HEK293 (cell line): ENCODE measurements around the gene ATP7A.

Experiments used
- HOXA7 ChIP-seq: sonication (generic); formaldehyde crosslinking; IDR thresholded peaks from 2 replicates; pipeline ENCODE4 v1.8.1; 2022; ENCODE audit warnings: missing genetic modification reagents, borderline replicate concordance
- KLF17 ChIP-seq: fragments of 450-650 bp; formaldehyde crosslinking; IDR thresholded peaks from 2 replicates; pipeline ENCODE4 v1.5.1; 2016; ENCODE audit warnings: missing biosample characterization, missing genetic modification characterization
- KLF9 ChIP-seq: fragments of 450-650 bp; formaldehyde crosslinking; IDR thresholded peaks from 2 replicates; pipeline ENCODE4 v1.5.1; 2016; ENCODE audit warnings: missing biosample characterization, missing genetic modification characterization, low read depth
- SALL2 ChIP-seq: fragments of 450-650 bp; formaldehyde crosslinking; IDR thresholded peaks from 2 replicates; pipeline ENCODE4 v1.5.0; 2017; ENCODE audit warnings: missing biosample characterization, mild to moderate bottlenecking, missing genetic modification characterization, borderline replicate concordance
- SCRT2 ChIP-seq: fragments of 450-650 bp; formaldehyde crosslinking; IDR thresholded peaks from 2 replicates; pipeline ENCODE4 v1.5.1; 2016; ENCODE audit warnings: missing biosample characterization, missing genetic modification characterization
- SETDB1 ChIP-seq: IDR thresholded peaks from one replicate; pipeline ENCODE4 v1.6.1; 2017; ENCODE audit warnings: mild to moderate bottlenecking, low read length, moderate library complexity, mixed read lengths; ENCODE audit not compliant: insufficient read length
- SP3 ChIP-seq: fragments of 450-650 bp; formaldehyde crosslinking; IDR thresholded peaks from 2 replicates; pipeline ENCODE4 v1.5.1; 2016; ENCODE audit warnings: missing biosample characterization, missing genetic modification characterization
- SP7 ChIP-seq: fragments of 450-650 bp; formaldehyde crosslinking; IDR thresholded peaks from 2 replicates; pipeline ENCODE4 v1.5.1; 2016; ENCODE audit warnings: missing biosample characterization, missing genetic modification characterization
- ZBTB17 ChIP-seq: fragments of 450-650 bp; formaldehyde crosslinking; IDR thresholded peaks from 2 replicates; pipeline ENCODE4 v1.5.1; 2016; ENCODE audit warnings: missing biosample characterization, missing genetic modification characterization
- ZEB2 ChIP-seq: fragments of 450-650 bp; formaldehyde crosslinking; IDR thresholded peaks from 2 replicates; pipeline ENCODE4 v1.5.1; 2016; ENCODE audit warnings: missing biosample characterization, missing genetic modification characterization
- ZFHX2 ChIP-seq: fragments of 450-650 bp; formaldehyde crosslinking; conservative IDR thresholded peaks from 2 replicates; pipeline ENCODE4 v1.5.1; 2016; ENCODE audit warnings: missing biosample characterization, missing genetic modification characterization
- ZFP41 ChIP-seq: fragments of 450-650 bp; formaldehyde crosslinking; IDR thresholded peaks from 2 replicates; pipeline ENCODE4 v1.5.1; 2016; ENCODE audit warnings: missing biosample characterization, missing genetic modification characterization, borderline replicate concordance
- ZNF155 ChIP-seq: fragments of 450-650 bp; formaldehyde crosslinking; IDR thresholded peaks from 2 replicates; pipeline ENCODE4 v1.5.1; 2016; ENCODE audit warnings: missing biosample characterization, missing genetic modification characterization
- ZNF221 ChIP-seq: fragments of 450-650 bp; formaldehyde crosslinking; IDR thresholded peaks from 2 replicates; pipeline ENCODE4 v1.5.1; 2017; ENCODE audit warnings: missing biosample characterization, missing genetic modification characterization, borderline replicate concordance
- ZNF223 ChIP-seq: fragments of 450-650 bp; formaldehyde crosslinking; IDR thresholded peaks from 2 replicates; pipeline ENCODE4 v1.5.1; 2016; ENCODE audit warnings: missing biosample characterization, missing genetic modification characterization
- ZNF239 ChIP-seq: fragments of 450-650 bp; formaldehyde crosslinking; IDR thresholded peaks from 2 replicates; pipeline ENCODE4 v1.5.1; 2016; ENCODE audit warnings: missing biosample characterization, missing genetic modification characterization
- ZNF24 ChIP-seq: fragments of 450-650 bp; formaldehyde crosslinking; IDR thresholded peaks from 2 replicates; pipeline ENCODE4 v1.5.1; 2016; ENCODE audit warnings: missing biosample characterization, missing genetic modification characterization
- ZNF248 ChIP-seq: fragments of 450-650 bp; formaldehyde crosslinking; IDR thresholded peaks from 2 replicates; pipeline ENCODE4 v1.5.1; 2017; ENCODE audit warnings: missing biosample characterization, missing genetic modification characterization
- ZNF292 ChIP-seq: fragments of 450-650 bp; formaldehyde crosslinking; IDR thresholded peaks from 2 replicates; pipeline ENCODE4 v1.5.1; 2016; ENCODE audit warnings: low read depth, missing biosample characterization, missing genetic modification characterization, borderline replicate concordance
- ZNF302 ChIP-seq: fragments of 450-650 bp; formaldehyde crosslinking; IDR thresholded peaks from 2 replicates; pipeline ENCODE4 v1.5.1; 2016; ENCODE audit warnings: missing biosample characterization, missing genetic modification characterization, low read depth
- ZNF324 ChIP-seq: fragments of 450-650 bp; formaldehyde crosslinking; IDR thresholded peaks from 2 replicates; pipeline ENCODE4 v1.5.1; 2016; ENCODE audit warnings: missing biosample characterization, missing genetic modification characterization
- ZNF404 ChIP-seq: fragments of 450-650 bp; formaldehyde crosslinking; IDR thresholded peaks from 2 replicates; pipeline ENCODE4 v1.5.1; 2017; ENCODE audit warnings: missing biosample characterization, missing genetic modification characterization
- ZNF433 ChIP-seq: fragments of 450-650 bp; formaldehyde crosslinking; IDR thresholded peaks from 2 replicates; pipeline ENCODE4 v1.5.1; 2016; ENCODE audit warnings: missing biosample characterization, missing genetic modification characterization, low read depth
- ZNF510 ChIP-seq: fragments of 450-650 bp; formaldehyde crosslinking; IDR thresholded peaks from 2 replicates; pipeline ENCODE4 v1.5.1; 2018; ENCODE audit warnings: mild to moderate bottlenecking, missing genetic modification characterization, missing biosample characterization; ENCODE audit not compliant: insufficient replicate concordance
- ZNF521 ChIP-seq: fragments of 450-650 bp; formaldehyde crosslinking; IDR thresholded peaks from 2 replicates; pipeline ENCODE4 v1.5.1; 2017; ENCODE audit warnings: missing biosample characterization, mild to moderate bottlenecking, missing genetic modification characterization
- ZNF555 ChIP-seq: fragments of 450-650 bp; formaldehyde crosslinking; conservative IDR thresholded peaks from 2 replicates; pipeline ENCODE4 v1.5.1; 2017; ENCODE audit warnings: missing biosample characterization, mild to moderate bottlenecking, missing genetic modification characterization, inconsistent platforms
- ZNF560 ChIP-seq: fragments of 450-650 bp; formaldehyde crosslinking; IDR thresholded peaks from 2 replicates; pipeline ENCODE4 v1.5.1; 2017; ENCODE audit warnings: missing biosample characterization, missing genetic modification characterization, borderline replicate concordance
- ZNF610 ChIP-seq: fragments of 450-650 bp; formaldehyde crosslinking; IDR thresholded peaks from 2 replicates; pipeline ENCODE4 v1.5.1; 2016; ENCODE audit warnings: missing biosample characterization, missing genetic modification characterization, borderline replicate concordance
- ZNF621 ChIP-seq: fragments of 450-650 bp; formaldehyde crosslinking; IDR thresholded peaks from 2 replicates; pipeline ENCODE4 v1.5.1; 2017; ENCODE audit warnings: missing biosample characterization, missing genetic modification characterization
- ZNF629 ChIP-seq: fragments of 450-650 bp; formaldehyde crosslinking; IDR thresholded peaks from 2 replicates; pipeline ENCODE4 v1.5.1; 2017; ENCODE audit warnings: missing biosample characterization, missing genetic modification characterization
- ZNF791 ChIP-seq: fragments of 450-650 bp; formaldehyde crosslinking; IDR thresholded peaks from 2 replicates; pipeline ENCODE4 v1.5.1; 2016; ENCODE audit warnings: missing biosample characterization, missing genetic modification characterization
- TF ChIP-seq, protein P1 (sequence below): fragments of 450-650 bp; formaldehyde crosslinking; conservative IDR thresholded peaks from 2 replicates; pipeline ENCODE4 v1.5.1; 2016; ENCODE audit warnings: low read depth, missing biosample characterization, missing genetic modification characterization
- TF ChIP-seq, protein P2 (sequence below): fragments of 450-650 bp; formaldehyde crosslinking; IDR thresholded peaks from 2 replicates; pipeline ENCODE4 v1.5.1; 2016; ENCODE audit warnings: missing biosample characterization, missing genetic modification characterization
- TF ChIP-seq, protein P3 (sequence below): fragments of 450-650 bp; formaldehyde crosslinking; IDR thresholded peaks from 2 replicates; pipeline ENCODE4 v1.5.1; 2017; ENCODE audit warnings: missing biosample characterization, missing genetic modification characterization

ATP7A gene

GRCh38 chrX:78027798-78028197 is 117.3 kb downstream of the ATP7A start (continued):
- TF ChIP-seq ZNF292 (tag by site-specific recombination) = 0 out of 2 replicates have a peak, but pooled peaks have one; percentile 38
- TF ChIP-seq ZNF248 (tag by site-specific recombination) = no peak
- TF ChIP-seq ZNF791 (tag by site-specific recombination) = 0 out of 2 replicates have a peak, but pooled peaks have one; percentile 50
- 0 out of 2 replicates have a peak, but pooled peaks have one; percentile 50 for TF ChIP-seq ZNF404
- TF ChIP-seq, protein P1, sequence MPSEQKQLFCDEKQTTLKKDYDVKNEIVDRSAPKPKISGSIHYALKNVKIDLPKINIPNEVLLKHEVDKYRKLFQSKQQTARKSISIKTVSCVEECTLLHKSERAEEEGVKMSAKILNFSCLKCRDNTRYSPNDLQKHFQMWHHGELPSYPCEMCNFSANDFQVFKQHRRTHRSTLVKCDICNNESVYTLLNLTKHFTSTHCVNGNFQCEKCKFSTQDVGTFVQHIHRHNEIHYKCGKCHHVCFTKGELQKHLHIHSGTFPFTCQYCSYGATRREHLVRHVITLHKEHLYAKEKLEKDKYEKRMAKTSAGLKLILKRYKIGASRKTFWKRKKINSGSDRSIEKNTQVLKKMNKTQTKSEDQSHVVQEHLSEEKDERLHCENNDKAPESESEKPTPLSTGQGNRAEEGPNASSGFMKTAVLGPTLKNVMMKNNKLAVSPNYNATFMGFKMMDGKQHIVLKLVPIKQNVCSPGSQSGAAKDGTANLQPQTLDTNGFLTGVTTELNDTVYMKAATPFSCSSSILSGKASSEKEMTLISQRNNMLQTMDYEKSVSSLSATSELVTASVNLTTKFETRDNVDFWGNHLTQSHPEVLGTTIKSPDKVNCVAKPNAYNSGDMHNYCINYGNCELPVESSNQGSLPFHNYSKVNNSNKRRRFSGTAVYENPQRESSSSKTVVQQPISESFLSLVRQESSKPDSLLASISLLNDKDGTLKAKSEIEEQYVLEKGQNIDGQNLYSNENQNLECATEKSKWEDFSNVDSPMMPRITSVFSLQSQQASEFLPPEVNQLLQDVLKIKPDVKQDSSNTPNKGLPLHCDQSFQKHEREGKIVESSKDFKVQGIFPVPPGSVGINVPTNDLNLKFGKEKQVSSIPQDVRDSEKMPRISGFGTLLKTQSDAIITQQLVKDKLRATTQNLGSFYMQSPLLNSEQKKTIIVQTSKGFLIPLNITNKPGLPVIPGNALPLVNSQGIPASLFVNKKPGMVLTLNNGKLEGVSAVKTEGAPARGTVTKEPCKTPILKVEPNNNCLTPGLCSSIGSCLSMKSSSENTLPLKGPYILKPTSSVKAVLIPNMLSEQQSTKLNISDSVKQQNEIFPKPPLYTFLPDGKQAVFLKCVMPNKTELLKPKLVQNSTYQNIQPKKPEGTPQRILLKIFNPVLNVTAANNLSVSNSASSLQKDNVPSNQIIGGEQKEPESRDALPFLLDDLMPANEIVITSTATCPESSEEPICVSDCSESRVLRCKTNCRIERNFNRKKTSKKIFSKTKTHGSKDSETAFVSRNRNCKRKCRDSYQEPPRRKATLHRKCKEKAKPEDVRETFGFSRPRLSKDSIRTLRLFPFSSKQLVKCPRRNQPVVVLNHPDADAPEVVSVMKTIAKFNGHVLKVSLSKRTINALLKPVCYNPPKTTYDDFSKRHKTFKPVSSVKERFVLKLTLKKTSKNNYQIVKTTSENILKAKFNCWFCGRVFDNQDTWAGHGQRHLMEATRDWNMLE = peak; percentile 93
- TF ChIP-seq SCRT2 (tag by site-specific recombination) = no peak
- no peak for TF ChIP-seq ZNF155 (tag by site-specific recombination)
- no peak for TF ChIP-seq ZNF521
- peak; percentile 82; the same call in 1 of the 2 replicates for TF ChIP-seq ZNF560 (tag by site-specific recombination)
- TF ChIP-seq ZNF221 (tag by site-specific recombination) = no peak; the same call in 1 of the 2 replicates
- TF ChIP-seq KLF17 (tag by site-specific recombination) = no peak
- TF ChIP-seq, protein P2, sequence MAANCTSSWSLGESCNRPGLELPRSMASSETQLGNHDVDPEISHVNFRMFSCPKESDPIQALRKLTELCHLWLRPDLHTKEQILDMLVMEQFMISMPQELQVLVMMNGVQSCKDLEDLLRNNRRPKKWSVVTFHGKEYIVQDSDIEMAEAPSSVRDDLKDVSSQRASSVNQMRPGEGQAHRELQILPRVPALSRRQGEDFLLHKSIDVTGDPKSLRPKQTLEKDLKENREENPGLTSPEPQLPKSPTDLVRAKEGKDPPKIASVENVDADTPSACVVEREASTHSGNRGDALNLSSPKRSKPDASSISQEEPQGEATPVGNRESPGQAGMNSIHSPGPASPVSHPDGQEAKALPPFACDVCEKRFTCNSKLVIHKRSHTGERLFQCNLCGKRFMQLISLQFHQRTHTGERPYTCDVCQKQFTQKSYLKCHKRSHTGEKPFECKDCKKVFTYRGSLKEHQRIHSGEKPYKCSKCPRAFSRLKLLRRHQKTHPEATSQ = no peak
- peak; percentile 38; the same call in 1 of the 2 replicates for TF ChIP-seq SP3
- no peak for TF ChIP-seq ZNF610 (tag by site-specific recombination)
- TF ChIP-seq HOXA7 (CRISPR knock-in tag) = no peak
- peak; percentile 61; the same call in 1 of the 2 replicates for TF ChIP-seq ZNF433
- no peak for TF ChIP-seq ZNF324 (tag by site-specific recombination)
- no peak for TF ChIP-seq SALL2 (tag by site-specific recombination)
- TF ChIP-seq ZNF510 (tag by site-specific recombination) = peak; percentile 89
- no peak for TF ChIP-seq ZNF24 (tag by site-specific recombination)
- TF ChIP-seq ZNF555 (tag by site-specific recombination) = peak; percentile 98
- no peak for TF ChIP-seq ZFHX2 (tag by site-specific recombination)
- TF ChIP-seq SP7 (tag by site-specific recombination) = no peak
- TF ChIP-seq KLF9 = no peak
- no peak for TF ChIP-seq ZNF239 (tag by site-specific recombination)
- no peak for TF ChIP-seq ZFP41 (tag by site-specific recombination)
- peak; percentile 57 for TF ChIP-seq ZNF629 (tag by site-specific recombination)
- TF ChIP-seq, protein P3, sequence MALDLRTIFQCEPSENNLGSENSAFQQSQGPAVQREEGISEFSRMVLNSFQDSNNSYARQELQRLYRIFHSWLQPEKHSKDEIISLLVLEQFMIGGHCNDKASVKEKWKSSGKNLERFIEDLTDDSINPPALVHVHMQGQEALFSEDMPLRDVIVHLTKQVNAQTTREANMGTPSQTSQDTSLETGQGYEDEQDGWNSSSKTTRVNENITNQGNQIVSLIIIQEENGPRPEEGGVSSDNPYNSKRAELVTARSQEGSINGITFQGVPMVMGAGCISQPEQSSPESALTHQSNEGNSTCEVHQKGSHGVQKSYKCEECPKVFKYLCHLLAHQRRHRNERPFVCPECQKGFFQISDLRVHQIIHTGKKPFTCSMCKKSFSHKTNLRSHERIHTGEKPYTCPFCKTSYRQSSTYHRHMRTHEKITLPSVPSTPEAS (tag by site-specific recombination) = no peak
- no peak for TF ChIP-seq ZBTB17 (tag by site-specific recombination)
- TF ChIP-seq ZNF621 = no peak
- TF ChIP-seq SETDB1 = no peak
- no peak for TF ChIP-seq ZNF223 (tag by site-specific recombination)
- TF ChIP-seq ZEB2 = no peak
- no peak for TF ChIP-seq ZNF302 (tag by site-specific recombination)
